HCT116 (cell line): ENCODE data around the gene RPS6KL1. TPM values are rescaled to one million over a fixed set of nuclear protein-coding genes. Genes with fewer than 3 reads are reported as not detected.

Experiments used
- ATAC-seq: fragments of 200-7000 bp; cut with Tn5 transposase; 2 replicates; pipeline ENCODE4 v1.9.1; 2020; ENCODE audit warnings: mild to moderate bottlenecking, moderate library complexity
- BruUV-seq: library from RNA; stranded (reverse); fragments of 400-500 nt; replicated peaks from 2 replicates; lab custom pipeline; 2021; lab: Mats Ljungman, UMichigan
- CTCF ChIA-PET: fragments of 300-600 bp; sonication (Branson Sonifier 250); formaldehyde crosslinking; loops from one replicate; lab custom pipeline; 2021; ENCODE audit warnings: antibody characterized with exemption; lab: Charles Lee
- POLR2A ChIA-PET: fragments of 300-600, 350-600 bp; sonication (Branson Sonifier 250); formaldehyde crosslinking; loops from one replicate; lab custom pipeline; 2021; ENCODE audit warnings: antibody characterized with exemption; lab: Charles Lee
- RAD21 ChIA-PET, 2 experiments: fragments of 300-600 bp; sonication (Branson Sonifier 250); formaldehyde crosslinking; loops; one replicate each; lab custom pipeline; 2023; ENCODE audit warnings: low total read pairs in 2 of 2; ENCODE audit not compliant: uncharacterized antibody in 2 of 2, unreplicated experiment in 2 of 2, low non-redundant PET in 1 of 2; lab: Charles Lee
- DNase-seq: peaks from one replicate; pipeline ENCODE4 v3.0.0-alpha.2; 2010; ENCODE audit warnings: low read depth, low spot score
- H2AFZ ChIP-seq: fragments of 200-600 bp; shearing (Covaris generic), sonication (generic); 2 replicates; pipeline ENCODE4 v1.6.1; 2017; ENCODE audit warnings: low read depth, mixed run types, mixed read lengths, antibody characterized with exemption, low read length; ENCODE audit not compliant: poor library complexity, severe bottlenecking
- H3K27ac ChIP-seq: 2 replicates; pipeline ENCODE4 v1.5.1; 2012; ENCODE audit warnings: low read depth, low read length
- H3K27me3 ChIP-seq: fragments of 200-600 bp; sonication (generic); 2 replicates; pipeline ENCODE4 v1.6.1; 2016; ENCODE audit warnings: mixed run types, low read length, mixed read lengths; ENCODE audit not compliant: insufficient read depth
- H3K36me3 ChIP-seq, 2 experiments: fragments of 200-500 bp in 1 of 2; fragments of 200-600 bp in 1 of 2; sonication (Bioruptor generic) in 1 of 2; sonication (generic) in 1 of 2; 2 replicates each; pipeline versions ENCODE4 v1.5.1 to v1.6.1; 2014 to 2016; ENCODE audit warnings: low read length in 2 of 2, inconsistent platforms in 1 of 2, mixed read lengths in 1 of 2, mixed run types in 1 of 2; ENCODE audit not compliant: insufficient read depth in 2 of 2, control insufficient read depth in 1 of 2
- H3K4me1 ChIP-seq, 2 experiments: fragments of 200-600 bp in 1 of 2; sonication (generic) in 1 of 2; 2 replicates each; pipeline versions ENCODE4 v1.5.1 to v1.6.1; 2012 to 2017; ENCODE audit warnings: low read length in 2 of 2, inconsistent platforms in 1 of 2, mild to moderate bottlenecking in 1 of 2, mixed read lengths in 1 of 2, mixed run types in 1 of 2, moderate library complexity in 1 of 2; ENCODE audit not compliant: insufficient read depth in 2 of 2, control insufficient read depth in 1 of 2
- H3K4me2 ChIP-seq: fragments of 200-600 bp; sonication (generic); 2 replicates; pipeline ENCODE4 v1.6.1; 2017; ENCODE audit warnings: mixed run types, low read length, mixed read lengths
- H3K4me3 ChIP-seq, 2 experiments: fragments of 200-600 bp in 1 of 2; sonication (generic) in 1 of 2; replicated peaks in 1 of 2; 2 replicates each; pipeline ENCODE4 v1.5.1; 2011 to 2016; ENCODE audit warnings: low read length in 2 of 2, control low read depth in 1 of 2, low read depth in 1 of 2, mild to moderate bottlenecking in 1 of 2, mixed read lengths in 1 of 2, mixed run types in 1 of 2
- H3K79me2 ChIP-seq: fragments of 200-600 bp; sonication (generic); 2 replicates; pipeline ENCODE4 v1.6.1; 2017; ENCODE audit warnings: mild to moderate bottlenecking, mixed run types, low read length, moderate library complexity, mixed read lengths; ENCODE audit not compliant: insufficient read depth
- H3K9ac ChIP-seq: fragments of 200-600 bp; sonication (generic); 2 replicates; pipeline ENCODE4 v1.6.1; 2016; ENCODE audit warnings: low read length, mixed read lengths
- H3K9me2 ChIP-seq: fragments of 200-600 bp; sonication (generic), shearing (Covaris generic); 2 replicates; pipeline ENCODE4 v1.6.1; 2017; ENCODE audit warnings: mixed run types, mild to moderate bottlenecking, moderate library complexity; ENCODE audit not compliant: insufficient read depth
- H3K9me3 ChIP-seq, 2 experiments: fragments of 200-500 bp in 1 of 2; fragments of 200-600 bp in 1 of 2; sonication (Bioruptor generic) in 1 of 2; sonication (generic) in 1 of 2; 2 replicates each; pipeline ENCODE4 v1.6.1; 2014 to 2017; ENCODE audit warnings: low read length in 2 of 2, mixed read lengths in 2 of 2, inconsistent platforms in 1 of 2, low read depth in 1 of 2, mild to moderate bottlenecking in 1 of 2, mixed run types in 1 of 2, moderate library complexity in 1 of 2; ENCODE audit not compliant: control insufficient read depth in 1 of 2, insufficient read depth in 1 of 2
- H4K20me1 ChIP-seq: fragments of 200-600 bp; sonication (generic), shearing (Covaris generic); 2 replicates; pipeline ENCODE4 v1.6.1; 2017; ENCODE audit warnings: mixed run types, mild to moderate bottlenecking, moderate library complexity; ENCODE audit not compliant: insufficient read depth
- CBX3 ChIP-seq: IDR thresholded peaks from 2 replicates; pipeline ENCODE4 v1.6.1; 2012; ENCODE audit warnings: low read depth
- CEBPB ChIP-seq: IDR thresholded peaks from 2 replicates; pipeline ENCODE4 v1.6.1; 2012; ENCODE audit warnings: low read depth
- ELF1 ChIP-seq: IDR thresholded peaks from 2 replicates; pipeline ENCODE4 v1.6.1; 2012; ENCODE audit warnings: low read depth, borderline replicate concordance
- EZH2 ChIP-seq: fragments of 200-600 bp; sonication (generic); IDR thresholded peaks from 2 replicates; pipeline ENCODE4 v1.6.1; 2017; ENCODE audit warnings: antibody characterized with exemption, mixed run types
- EZH2phosphoT487 ChIP-seq: fragments of 200-600 bp; IDR thresholded peaks from 2 replicates; pipeline ENCODE4 v1.6.1; 2018; ENCODE audit warnings: antibody characterized with exemption, borderline replicate concordance
- FOSL1 ChIP-seq: IDR thresholded peaks from 2 replicates; pipeline ENCODE4 v1.6.1; 2012; ENCODE audit warnings: low read depth
- JUND ChIP-seq: IDR thresholded peaks from 2 replicates; pipeline ENCODE4 v1.6.1; 2012
- POLR2AphosphoS5 ChIP-seq: IDR thresholded peaks from 2 replicates; pipeline ENCODE4 v1.6.1; 2011; ENCODE audit warnings: mild to moderate bottlenecking, low read depth, low read length, moderate library complexity
- RAD21 ChIP-seq: IDR thresholded peaks from 2 replicates; pipeline ENCODE4 v1.6.1; 2012; ENCODE audit warnings: low read depth, mild to moderate bottlenecking
- SIN3A ChIP-seq: IDR thresholded peaks from 2 replicates; pipeline ENCODE4 v1.6.1; 2012; ENCODE audit warnings: low read depth
- SP1 ChIP-seq: IDR thresholded peaks from 2 replicates; pipeline ENCODE4 v1.6.1; 2012; ENCODE audit warnings: low read depth
- ZNF274 ChIP-seq: fragments of 200-500 bp; sonication (Bioruptor generic); IDR thresholded peaks from 2 replicates; pipeline ENCODE4 v1.6.1; 2014; ENCODE audit warnings: mild to moderate bottlenecking, low read depth, low read length, inconsistent platforms
- intact Hi-C: fragments of 100-400 bp; cut with micrococcal nuclease; formaldehyde crosslinking; loops from 2 replicates; pipeline ENCODE4 v1.10.0; 2022
- total RNA-seq: library from RNA; stranded (reverse); gene quantifications from one replicate; pipeline ENCODE4 v1.2.1, GENCODE V29; 2021; ENCODE audit not compliant: unreplicated experiment
- TF ChIP-seq, protein P1 (sequence below): IDR thresholded peaks from 2 replicates; pipeline ENCODE4 v1.6.1; 2012; ENCODE audit warnings: low read depth
- TF ChIP-seq, protein P2 (sequence below): IDR thresholded peaks from 2 replicates; pipeline ENCODE4 v1.6.1; 2012
- TF ChIP-seq, protein P3 (sequence below), 3 experiments: fragments of 200-600 bp in 1 of 3; sonication (generic) in 1 of 3; IDR thresholded peaks in 2 of 3; conservative IDR thresholded peaks in 1 of 3; 2 replicates each; pipeline ENCODE4 v1.5.1; 2012 to 2017; ENCODE audit warnings: low read depth in 2 of 3, low read length in 2 of 3, antibody characterized with exemption in 1 of 3, borderline replicate concordance in 1 of 3, control low read depth in 1 of 3, mild to moderate bottlenecking in 1 of 3, mixed read lengths in 1 of 3, mixed run types in 1 of 3, moderate library complexity in 1 of 3; ENCODE audit not compliant: insufficient read depth in 1 of 3
- TF ChIP-seq, protein P4 (sequence below): IDR thresholded peaks from 2 replicates; pipeline ENCODE4 v1.6.1; 2012

RPS6KL1 gene
- total RNA-seq, 1 experiment from 2014 or later: 6.7 TPM

DNA sequence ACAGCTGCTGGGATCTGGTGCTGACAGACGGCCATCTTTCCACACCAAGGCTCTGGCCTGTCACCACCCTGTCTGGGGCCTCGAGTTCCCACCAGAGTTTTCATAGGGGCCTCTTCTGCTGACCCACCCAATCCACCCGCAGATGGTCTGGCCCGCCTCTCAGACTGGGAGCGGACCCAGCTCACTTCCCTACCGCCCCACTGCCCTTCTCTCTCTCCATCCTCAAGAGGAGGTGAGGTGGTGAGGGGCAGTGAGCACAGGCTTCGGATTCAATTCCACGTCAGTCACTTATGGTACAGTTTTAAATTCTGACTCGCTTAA is 12.3 kb upstream of the RPS6KL1 start:
- BruUV-seq: no TSS peak
- H3K79me2 ChIP-seq: no peaks in the 10 kb centered on the region
- no peak for DNase-seq
- H4K20me1 ChIP-seq: no peaks in the 10 kb centered on the region
- H3K36me3 ChIP-seq: no peaks in the 10 kb centered on the region
- ChIA-PET CTCF (interaction anchor here (2.4 kb wide), 1 partner anchor 9 kb away, joined by 12 read pairs; no protein-coding TSS in a partner anchor), RAD21 (no interaction called here), POLR2A (no interaction called here)
- H3K4me3 ChIP-seq: no peak overlapping the region
- no peak overlapping the region for H2AFZ ChIP-seq
- peaks cover 4 to 8% of the 10 kb centered on the region in 2 experiments; a peak in 3 of 4 replicates for H3K4me1 ChIP-seq
- H3K9me3 ChIP-seq: no peaks in the 10 kb centered on the region
- no peak for ATAC-seq
- H3K27me3 ChIP-seq: no peaks in the 10 kb centered on the region
- no peaks in the 10 kb centered on the region for H3K9me2 ChIP-seq
- H3K9ac ChIP-seq: no peak overlapping the region
- intact Hi-C loops: no loop called here
- TF ChIP-seq RAD21: no peak
- no peak for TF ChIP-seq ELF1
- no peak for TF ChIP-seq FOSL1
- no peak for TF ChIP-seq SIN3A
- TF ChIP-seq, protein P1, sequence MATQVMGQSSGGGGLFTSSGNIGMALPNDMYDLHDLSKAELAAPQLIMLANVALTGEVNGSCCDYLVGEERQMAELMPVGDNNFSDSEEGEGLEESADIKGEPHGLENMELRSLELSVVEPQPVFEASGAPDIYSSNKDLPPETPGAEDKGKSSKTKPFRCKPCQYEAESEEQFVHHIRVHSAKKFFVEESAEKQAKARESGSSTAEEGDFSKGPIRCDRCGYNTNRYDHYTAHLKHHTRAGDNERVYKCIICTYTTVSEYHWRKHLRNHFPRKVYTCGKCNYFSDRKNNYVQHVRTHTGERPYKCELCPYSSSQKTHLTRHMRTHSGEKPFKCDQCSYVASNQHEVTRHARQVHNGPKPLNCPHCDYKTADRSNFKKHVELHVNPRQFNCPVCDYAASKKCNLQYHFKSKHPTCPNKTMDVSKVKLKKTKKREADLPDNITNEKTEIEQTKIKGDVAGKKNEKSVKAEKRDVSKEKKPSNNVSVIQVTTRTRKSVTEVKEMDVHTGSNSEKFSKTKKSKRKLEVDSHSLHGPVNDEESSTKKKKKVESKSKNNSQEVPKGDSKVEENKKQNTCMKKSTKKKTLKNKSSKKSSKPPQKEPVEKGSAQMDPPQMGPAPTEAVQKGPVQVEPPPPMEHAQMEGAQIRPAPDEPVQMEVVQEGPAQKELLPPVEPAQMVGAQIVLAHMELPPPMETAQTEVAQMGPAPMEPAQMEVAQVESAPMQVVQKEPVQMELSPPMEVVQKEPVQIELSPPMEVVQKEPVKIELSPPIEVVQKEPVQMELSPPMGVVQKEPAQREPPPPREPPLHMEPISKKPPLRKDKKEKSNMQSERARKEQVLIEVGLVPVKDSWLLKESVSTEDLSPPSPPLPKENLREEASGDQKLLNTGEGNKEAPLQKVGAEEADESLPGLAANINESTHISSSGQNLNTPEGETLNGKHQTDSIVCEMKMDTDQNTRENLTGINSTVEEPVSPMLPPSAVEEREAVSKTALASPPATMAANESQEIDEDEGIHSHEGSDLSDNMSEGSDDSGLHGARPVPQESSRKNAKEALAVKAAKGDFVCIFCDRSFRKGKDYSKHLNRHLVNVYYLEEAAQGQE: no peak
- TF ChIP-seq, protein P2, sequence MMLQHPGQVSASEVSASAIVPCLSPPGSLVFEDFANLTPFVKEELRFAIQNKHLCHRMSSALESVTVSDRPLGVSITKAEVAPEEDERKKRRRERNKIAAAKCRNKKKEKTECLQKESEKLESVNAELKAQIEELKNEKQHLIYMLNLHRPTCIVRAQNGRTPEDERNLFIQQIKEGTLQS: no peak
- TF ChIP-seq POLR2AphosphoS5: no peak
- TF ChIP-seq, protein P3, sequence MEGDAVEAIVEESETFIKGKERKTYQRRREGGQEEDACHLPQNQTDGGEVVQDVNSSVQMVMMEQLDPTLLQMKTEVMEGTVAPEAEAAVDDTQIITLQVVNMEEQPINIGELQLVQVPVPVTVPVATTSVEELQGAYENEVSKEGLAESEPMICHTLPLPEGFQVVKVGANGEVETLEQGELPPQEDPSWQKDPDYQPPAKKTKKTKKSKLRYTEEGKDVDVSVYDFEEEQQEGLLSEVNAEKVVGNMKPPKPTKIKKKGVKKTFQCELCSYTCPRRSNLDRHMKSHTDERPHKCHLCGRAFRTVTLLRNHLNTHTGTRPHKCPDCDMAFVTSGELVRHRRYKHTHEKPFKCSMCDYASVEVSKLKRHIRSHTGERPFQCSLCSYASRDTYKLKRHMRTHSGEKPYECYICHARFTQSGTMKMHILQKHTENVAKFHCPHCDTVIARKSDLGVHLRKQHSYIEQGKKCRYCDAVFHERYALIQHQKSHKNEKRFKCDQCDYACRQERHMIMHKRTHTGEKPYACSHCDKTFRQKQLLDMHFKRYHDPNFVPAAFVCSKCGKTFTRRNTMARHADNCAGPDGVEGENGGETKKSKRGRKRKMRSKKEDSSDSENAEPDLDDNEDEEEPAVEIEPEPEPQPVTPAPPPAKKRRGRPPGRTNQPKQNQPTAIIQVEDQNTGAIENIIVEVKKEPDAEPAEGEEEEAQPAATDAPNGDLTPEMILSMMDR (IDR thresholded peaks at IDR 0.05 in 2 of 3, conservative IDR thresholded peaks at IDR 0.05 in 1 of 3; ENCODE audit: borderline replicate concordance in 1 of 3, insufficient read depth in 1 of 3, low read depth in 2 of 3, low read length in 2 of 3): no peak
- no peak for TF ChIP-seq EZH2phosphoT487
- TF ChIP-seq ZNF274: no peak
- TF ChIP-seq, protein P4, sequence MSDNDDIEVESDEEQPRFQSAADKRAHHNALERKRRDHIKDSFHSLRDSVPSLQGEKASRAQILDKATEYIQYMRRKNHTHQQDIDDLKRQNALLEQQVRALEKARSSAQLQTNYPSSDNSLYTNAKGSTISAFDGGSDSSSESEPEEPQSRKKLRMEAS: no peak
- no peak for TF ChIP-seq EZH2
- no peak for TF ChIP-seq CEBPB
- TF ChIP-seq JUND: no peak
- TF ChIP-seq SP1: no peak
- no peak for TF ChIP-seq CBX3
- H3K4me2 ChIP-seq: no peak overlapping the region
- H3K27ac ChIP-seq: no peak overlapping the region
